NCI-H187 treated with DMSO at 0.1 percent for 48 hours (cell line): ENCODE data around the gene MRPS17.
"Not testable (repeated sequence)": the region's sequence is repeated elsewhere in the genome, so short reads cannot be mapped to it uniquely, and the experiment has no call there.

Experiments
- DNase-seq: peaks from one replicate; lab custom pipeline; 2025; lab: John Stamatoyannopoulos, UW

The MRPS17 gene

GRCh38 chr7:55951637-55952351 lies at the start of gene MRPS17:
Gene MRPS17 (plus strand): TSS chr7:55951877. CDS start chr7:55953196, 1,319 bp downstream.
- peak; percentile 24 for DNase-seq

GRCh38 chr7:55903985-55904759 lies 47.5 kb upstream of the MRPS17 start:
- DNase-seq = no peak

- DNase-seq = no peak
Measured at GRCh38 chr7:55912748-55913158, 38.9 kb upstream of the MRPS17 start.

GRCh38 chr7:55917771-55918170 lies 33.9 kb upstream of the MRPS17 start:
- no peak for DNase-seq

DNA sequence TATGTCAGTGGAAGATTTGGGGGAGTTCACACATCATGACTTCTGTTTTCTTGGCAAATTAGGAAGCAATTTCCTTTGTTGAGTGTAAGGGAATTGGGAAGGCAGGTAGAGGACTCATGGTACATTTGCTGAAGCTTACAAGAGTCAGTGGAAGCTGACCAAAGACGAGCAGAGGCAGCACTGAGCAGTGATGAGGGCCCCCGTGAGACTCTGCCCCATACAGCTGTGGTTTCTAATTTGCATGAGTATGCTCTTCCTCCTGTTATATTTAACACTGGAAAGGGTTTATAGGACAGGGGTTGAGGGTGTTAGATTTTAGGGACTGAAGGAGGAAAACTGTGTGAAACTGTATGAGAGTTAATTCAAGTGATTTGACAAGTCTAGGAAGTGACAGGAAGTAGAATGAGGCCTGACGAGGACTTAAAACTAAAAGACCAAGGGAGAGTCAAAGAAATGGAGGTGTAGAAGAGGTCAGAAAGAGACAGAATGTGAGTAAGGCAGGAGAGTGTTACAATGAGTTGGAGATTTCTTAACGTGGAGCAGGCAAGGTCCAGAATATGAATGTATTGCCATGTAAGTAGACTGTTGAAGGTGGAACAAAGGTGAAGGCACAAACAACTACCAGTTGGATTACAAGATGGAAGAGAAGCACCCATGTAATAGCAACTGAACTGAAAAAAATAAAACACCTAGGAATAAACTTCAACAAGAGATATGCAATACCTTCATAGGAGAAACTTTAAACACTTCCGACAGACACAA lies 23.5 kb upstream of the MRPS17 start:
- no peak for DNase-seq

DNA sequence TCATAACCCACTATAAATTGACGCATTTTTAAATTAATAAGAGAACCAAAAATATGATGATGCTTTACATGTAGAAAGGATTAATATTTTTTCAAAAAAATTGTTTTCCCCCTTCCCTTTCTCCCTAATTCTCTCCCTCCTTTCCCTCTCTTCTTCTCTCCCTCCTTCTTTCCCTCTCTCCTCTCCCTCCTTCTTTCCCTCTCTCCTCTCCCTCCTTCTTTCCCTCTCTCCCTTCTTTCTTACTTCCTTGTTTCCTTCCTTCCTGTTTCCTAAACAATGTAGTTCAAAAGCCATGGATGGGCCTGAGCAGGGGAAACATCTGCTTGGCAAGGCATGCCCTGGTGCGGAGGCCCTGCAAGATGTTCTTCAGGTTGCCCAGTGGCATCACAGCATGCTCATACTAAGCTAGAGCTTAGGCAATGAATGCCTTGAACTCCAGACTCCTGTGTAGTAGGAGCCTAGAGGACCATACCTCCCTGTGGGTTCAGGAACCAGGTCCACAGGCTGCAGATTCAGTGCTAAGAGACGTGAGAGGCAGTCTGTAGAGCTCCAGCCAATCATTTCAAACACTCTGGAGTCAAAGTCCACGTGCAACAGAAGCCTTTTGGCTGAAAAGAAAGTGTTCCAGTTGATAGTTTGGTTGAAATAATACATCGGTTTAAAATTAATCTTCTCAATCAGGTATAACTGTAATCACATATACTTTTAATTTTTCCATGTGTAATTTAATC lies 20.1 kb upstream of the MRPS17 start:
- no peak for DNase-seq

GRCh38 chr7:55939514-55940123 lies 12.1 kb upstream of the MRPS17 start:
- DNase-seq = no peak

DNA sequence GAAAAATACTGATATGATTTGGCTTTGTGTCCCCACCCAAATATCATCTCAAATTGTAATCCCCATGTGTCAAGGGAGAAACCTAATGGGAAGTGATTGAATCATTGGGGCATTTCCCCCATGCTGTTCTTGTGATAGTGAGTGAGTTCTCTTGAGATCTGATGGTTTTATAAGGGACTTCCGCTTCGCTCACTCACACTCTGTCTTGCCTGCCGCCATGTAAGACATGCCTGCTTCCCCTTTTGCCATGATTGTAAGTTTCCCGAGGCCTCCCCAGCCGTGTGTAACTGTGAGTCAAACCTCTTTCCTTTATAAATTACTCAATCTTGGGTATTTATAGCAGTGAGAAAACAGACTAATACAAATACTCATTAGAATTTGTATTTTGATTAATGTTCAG lies 5.1 kb upstream of the MRPS17 start:
- no peak for DNase-seq

- DNase-seq = not testable (repeated sequence)
Measured at GRCh38 chr7:55952352-55952671, 635 bp downstream of the MRPS17 start.

GRCh38 chr7:55953707-55954475 lies 2.2 kb downstream of the MRPS17 start:
- no peak for DNase-seq

DNA sequence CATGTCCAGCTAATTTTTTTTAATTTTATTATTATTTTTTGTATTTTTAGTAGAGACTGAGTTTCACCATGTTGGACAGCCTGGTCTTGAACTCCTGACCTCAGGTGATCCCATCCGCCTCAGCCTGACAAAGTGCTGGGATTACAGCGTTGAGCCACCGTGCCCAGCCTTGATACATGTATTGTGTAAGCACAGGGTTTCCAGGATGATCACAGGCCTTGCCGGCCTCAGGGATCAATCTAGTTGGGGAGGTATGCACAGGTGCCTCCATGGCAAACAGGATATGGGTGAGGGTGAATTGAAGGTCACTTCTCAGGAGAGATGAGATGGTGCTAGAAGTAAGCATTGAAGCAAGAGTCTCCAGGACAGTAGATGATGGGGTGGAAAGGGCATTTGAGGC lies 5.5 kb downstream of the MRPS17 start:
- no peak for DNase-seq

DNA sequence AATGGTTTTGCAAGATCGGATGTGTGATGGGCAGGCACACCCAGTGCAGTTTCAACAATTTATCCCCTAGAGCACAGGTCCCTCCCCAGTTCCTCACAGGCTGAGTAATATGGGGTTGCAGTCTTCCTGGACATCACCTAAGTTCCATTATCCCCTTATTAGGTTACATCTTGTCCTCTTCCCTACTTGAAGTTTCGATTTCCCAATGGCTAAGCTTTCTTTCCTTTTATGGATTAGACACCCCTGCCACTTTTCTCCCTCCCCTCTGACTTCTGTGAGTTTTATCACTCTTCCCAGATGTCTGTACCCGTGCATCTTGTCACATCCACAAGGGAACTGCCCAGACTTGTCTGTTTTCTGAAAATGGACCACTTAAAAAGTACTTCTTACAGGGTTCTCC lies 10.3 kb downstream of the MRPS17 start:
- no peak for DNase-seq

GRCh38 chr7:55963584-55964168 lies 12.0 kb downstream of the MRPS17 start:
- no peak for DNase-seq

GRCh38 chr7:55964261-55965099 lies 12.8 kb downstream of the MRPS17 start, which contains the start of gene NIPSNAP2:
Gene NIPSNAP2 (plus strand): TSS chr7:55964585. CDS start chr7:55964610, 25 bp downstream.
- DNase-seq = no peak

DNA sequence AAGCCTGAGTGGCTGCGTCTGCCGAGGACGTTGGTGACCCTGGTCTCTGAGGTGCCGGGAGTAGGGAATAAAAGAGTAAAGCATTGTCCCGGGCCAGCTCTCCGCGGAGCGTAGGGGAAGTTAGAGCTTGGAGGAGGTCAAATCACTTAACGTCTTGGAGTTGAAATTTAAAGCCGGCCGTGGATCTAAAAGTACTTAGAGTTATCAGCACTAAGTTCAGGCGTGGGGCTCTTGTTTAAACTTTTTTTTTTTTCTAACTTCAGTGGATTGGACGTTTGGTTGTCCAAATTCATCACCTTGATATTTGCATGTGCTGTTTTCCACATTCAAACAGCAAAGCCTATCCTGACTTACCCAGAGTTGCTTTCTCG lies 13.4 kb downstream of the MRPS17 start:
- no peak for DNase-seq

- no peak for DNase-seq
Measured at GRCh38 chr7:55965805-55966421, 14.2 kb downstream of the MRPS17 start.

DNA sequence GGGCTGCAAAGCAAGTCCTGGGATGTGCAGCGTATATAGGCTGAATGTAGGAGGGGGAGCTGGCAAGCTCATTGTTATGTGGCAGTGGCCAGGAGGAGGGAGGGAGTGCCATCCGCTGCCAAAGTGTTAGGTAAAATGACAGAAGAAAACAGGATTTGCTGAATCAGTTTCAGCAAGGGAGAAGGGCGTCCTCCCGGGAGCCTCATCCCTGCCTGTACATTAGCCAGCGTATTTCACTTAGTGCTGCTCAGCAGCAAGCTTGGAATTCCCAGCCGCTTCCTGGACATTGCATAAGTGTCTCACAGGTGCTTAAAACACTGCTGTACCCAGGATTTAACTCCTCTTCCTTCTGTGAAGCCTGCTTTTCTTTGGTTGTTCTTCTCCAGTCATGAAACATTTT lies 15.2 kb downstream of the MRPS17 start:
- no peak for DNase-seq

GRCh38 chr7:55969391-55969790 lies 17.7 kb downstream of the MRPS17 start:
- DNase-seq = no peak

DNA sequence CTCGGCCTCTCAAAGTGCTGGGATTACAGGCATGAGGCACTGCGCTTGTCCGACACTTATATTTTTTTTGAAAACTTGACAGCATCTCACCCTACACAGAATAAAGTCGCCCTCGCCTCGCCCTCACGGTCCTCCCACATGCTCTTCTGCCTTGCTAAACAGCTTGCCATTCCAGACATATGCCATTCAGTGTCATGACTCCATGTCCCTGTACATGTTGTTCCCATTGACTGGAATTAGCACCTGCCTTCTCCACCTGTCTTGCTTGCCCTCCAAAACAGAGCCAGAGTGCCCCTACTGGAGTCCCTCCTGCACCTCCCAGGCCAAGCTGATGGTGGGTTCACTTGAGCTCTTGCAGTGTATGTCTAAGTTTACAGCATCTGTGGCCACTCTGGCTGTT lies 18.9 kb downstream of the MRPS17 start:
- no peak for DNase-seq
